Measurements from ENCODE around the gene EVI5. TPM values are rescaled to one million over a fixed set of nuclear protein-coding genes. Genes with fewer than 3 reads are reported as not detected.
"Not testable (repeated sequence)": the region's sequence is repeated elsewhere in the genome, so short reads cannot be mapped to it uniquely, and the experiment has no call there.

EVI5 gene
- polyA plus RNA-seq, 1 donor from 2014 or later: 8.5 TPM

DNA sequence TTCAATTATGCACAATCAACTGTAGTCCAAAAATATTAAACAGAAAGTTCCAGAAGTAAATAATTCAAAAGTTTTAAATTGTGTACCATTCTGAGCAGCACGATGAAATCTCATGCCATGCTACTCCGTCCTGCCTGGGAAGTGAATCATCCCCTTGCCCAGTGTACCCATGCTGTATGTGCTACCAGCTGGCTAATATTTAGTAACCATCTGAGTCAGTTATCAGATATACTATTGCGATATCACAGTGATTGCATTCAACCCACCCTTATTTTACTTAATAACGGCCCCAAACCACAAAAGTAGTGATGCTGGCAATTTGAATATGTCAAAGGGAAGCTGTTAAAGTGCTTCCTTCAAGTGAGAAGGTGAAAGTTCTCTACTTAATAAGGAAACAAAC, 56.2 kb downstream of the EVI5 start:
- Histone ChIP-seq H3K27ac (ENCODE audit: low read length) (no peak overlapping the region), H3K79me2 (replicated peaks; ENCODE audit: insufficient read depth, low read length) (no peaks in the 10 kb centered on the region), H3K27me3 (ENCODE audit: insufficient read depth, low read depth, low read length) (no peaks in the 10 kb centered on the region), H3K9me3 (ENCODE audit: low read length) (no peaks in the 10 kb centered on the region), H2AFZ (ENCODE audit: low read depth, low read length) (no peak overlapping the region), H3K9ac (ENCODE audit: low read length) (no peak overlapping the region), H3K4me3 (ENCODE audit: low read length) (no peak overlapping the region), H3K4me2 (ENCODE audit: low read length) (no peak overlapping the region), H3F3A (ENCODE audit: insufficient read depth, low read length, poor library complexity, severe bottlenecking) (no peaks in the 10 kb centered on the region), H3K36me3 (ENCODE audit: insufficient read depth, low read length) (no peaks in the 10 kb centered on the region), H4K20me1 (ENCODE audit: insufficient read depth) (no peaks in the 10 kb centered on the region), H3K9me2 (ENCODE audit: insufficient read depth, low read length) (no peaks in the 10 kb centered on the region)
- TF ChIP-seq EP300 (conservative IDR thresholded peaks at IDR 0.05; ENCODE audit: poor library complexity, severe bottlenecking) (no peak), POLR2AphosphoS5 (IDR thresholded peaks at IDR 0.05) (no peak), TAF1 (IDR thresholded peaks at IDR 0.05; ENCODE audit: low read depth) (no peak), SMC3 (conservative IDR thresholded peaks at IDR 0.05; ENCODE audit: poor library complexity) (no peak)
- TF ChIP-seq, protein P1, sequence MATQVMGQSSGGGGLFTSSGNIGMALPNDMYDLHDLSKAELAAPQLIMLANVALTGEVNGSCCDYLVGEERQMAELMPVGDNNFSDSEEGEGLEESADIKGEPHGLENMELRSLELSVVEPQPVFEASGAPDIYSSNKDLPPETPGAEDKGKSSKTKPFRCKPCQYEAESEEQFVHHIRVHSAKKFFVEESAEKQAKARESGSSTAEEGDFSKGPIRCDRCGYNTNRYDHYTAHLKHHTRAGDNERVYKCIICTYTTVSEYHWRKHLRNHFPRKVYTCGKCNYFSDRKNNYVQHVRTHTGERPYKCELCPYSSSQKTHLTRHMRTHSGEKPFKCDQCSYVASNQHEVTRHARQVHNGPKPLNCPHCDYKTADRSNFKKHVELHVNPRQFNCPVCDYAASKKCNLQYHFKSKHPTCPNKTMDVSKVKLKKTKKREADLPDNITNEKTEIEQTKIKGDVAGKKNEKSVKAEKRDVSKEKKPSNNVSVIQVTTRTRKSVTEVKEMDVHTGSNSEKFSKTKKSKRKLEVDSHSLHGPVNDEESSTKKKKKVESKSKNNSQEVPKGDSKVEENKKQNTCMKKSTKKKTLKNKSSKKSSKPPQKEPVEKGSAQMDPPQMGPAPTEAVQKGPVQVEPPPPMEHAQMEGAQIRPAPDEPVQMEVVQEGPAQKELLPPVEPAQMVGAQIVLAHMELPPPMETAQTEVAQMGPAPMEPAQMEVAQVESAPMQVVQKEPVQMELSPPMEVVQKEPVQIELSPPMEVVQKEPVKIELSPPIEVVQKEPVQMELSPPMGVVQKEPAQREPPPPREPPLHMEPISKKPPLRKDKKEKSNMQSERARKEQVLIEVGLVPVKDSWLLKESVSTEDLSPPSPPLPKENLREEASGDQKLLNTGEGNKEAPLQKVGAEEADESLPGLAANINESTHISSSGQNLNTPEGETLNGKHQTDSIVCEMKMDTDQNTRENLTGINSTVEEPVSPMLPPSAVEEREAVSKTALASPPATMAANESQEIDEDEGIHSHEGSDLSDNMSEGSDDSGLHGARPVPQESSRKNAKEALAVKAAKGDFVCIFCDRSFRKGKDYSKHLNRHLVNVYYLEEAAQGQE (IDR thresholded peaks at IDR 0.05; ENCODE audit: borderline replicate concordance): no peak

- not testable (repeated sequence) for H3K9me2 ChIP-seq (ENCODE audit: insufficient read depth, low read length); H3K27me3 ChIP-seq (ENCODE audit: insufficient read depth, low read depth, low read length); H3K4me3 ChIP-seq (ENCODE audit: low read length); H4K20me1 ChIP-seq (ENCODE audit: insufficient read depth); H3K9ac ChIP-seq (ENCODE audit: low read length); H3K4me2 ChIP-seq (ENCODE audit: low read length); H3F3A ChIP-seq (ENCODE audit: insufficient read depth, low read length, poor library complexity, severe bottlenecking); H3K36me3 ChIP-seq (ENCODE audit: insufficient read depth, low read length); H2AFZ ChIP-seq (ENCODE audit: low read depth, low read length); H3K79me2 ChIP-seq (replicated peaks; ENCODE audit: insufficient read depth, low read length); H3K27ac ChIP-seq (ENCODE audit: low read length); H3K9me3 ChIP-seq (ENCODE audit: low read length)
Measured at GRCh38 chr1:92723713-92724112, 61.2 kb downstream of the EVI5 start.

- Histone ChIP-seq H3K4me3 (ENCODE audit: low read length) (no peak overlapping the region), H3K27me3 (ENCODE audit: insufficient read depth, low read depth, low read length) (no peaks in the 10 kb centered on the region), H3K9me3 (ENCODE audit: low read length) (no peaks in the 10 kb centered on the region), H3K79me2 (replicated peaks; ENCODE audit: insufficient read depth, low read length) (no peaks in the 10 kb centered on the region), H3K36me3 (ENCODE audit: insufficient read depth, low read length) (no peaks in the 10 kb centered on the region), H3F3A (ENCODE audit: insufficient read depth, low read length, poor library complexity, severe bottlenecking) (no peaks in the 10 kb centered on the region), H3K4me2 (ENCODE audit: low read length) (no peak overlapping the region), H3K9ac (ENCODE audit: low read length) (no peak overlapping the region), H2AFZ (ENCODE audit: low read depth, low read length) (no peak overlapping the region), H4K20me1 (ENCODE audit: insufficient read depth) (no peaks in the 10 kb centered on the region), H3K27ac (ENCODE audit: low read length) (no peak overlapping the region), H3K9me2 (ENCODE audit: insufficient read depth, low read length) (no peaks in the 10 kb centered on the region)
- TF ChIP-seq TAF1 (IDR thresholded peaks at IDR 0.05; ENCODE audit: low read depth): no peak
- TF ChIP-seq EZH2 (IDR thresholded peaks at IDR 0.05; ENCODE audit: borderline replicate concordance, insufficient read depth, low read length, poor library complexity, severe bottlenecking): no peak
- no peak for TF ChIP-seq MXI1 (conservative IDR thresholded peaks at IDR 0.05; ENCODE audit: poor library complexity, severe bottlenecking)
- TF ChIP-seq, protein P1 (IDR thresholded peaks at IDR 0.05; ENCODE audit: borderline replicate concordance): no peak
- no peak for TF ChIP-seq CTCF (IDR thresholded peaks at IDR 0.05; ENCODE audit: poor library complexity, severe bottlenecking)
- no peak for TF ChIP-seq EP300 (conservative IDR thresholded peaks at IDR 0.05; ENCODE audit: poor library complexity, severe bottlenecking)
- no peak for TF ChIP-seq SMC3 (conservative IDR thresholded peaks at IDR 0.05; ENCODE audit: poor library complexity)
- TF ChIP-seq RAD21 (conservative IDR thresholded peaks at IDR 0.05): no peak
- TF ChIP-seq POLR2AphosphoS5 (IDR thresholded peaks at IDR 0.05): no peak
Measured at GRCh38 chr1:92721886-92722285, 63.0 kb downstream of the EVI5 start.

- not testable (repeated sequence) for H3K4me3 ChIP-seq (ENCODE audit: low read length); H3F3A ChIP-seq (ENCODE audit: insufficient read depth, low read length, poor library complexity, severe bottlenecking); H3K4me2 ChIP-seq (ENCODE audit: low read length); H3K9ac ChIP-seq (ENCODE audit: low read length); H3K27ac ChIP-seq (ENCODE audit: low read length); H3K36me3 ChIP-seq (ENCODE audit: insufficient read depth, low read length); H3K9me3 ChIP-seq (ENCODE audit: low read length); H3K27me3 ChIP-seq (ENCODE audit: insufficient read depth, low read depth, low read length); H3K79me2 ChIP-seq (replicated peaks; ENCODE audit: insufficient read depth, low read length); H4K20me1 ChIP-seq (ENCODE audit: insufficient read depth); H3K9me2 ChIP-seq (ENCODE audit: insufficient read depth, low read length); H2AFZ ChIP-seq (ENCODE audit: low read depth, low read length)
Measured at GRCh38 chr1:92721157-92721556, 63.8 kb downstream of the EVI5 start.
